Dedifferentiated amniotic fluid mesenchymal stem cell (primary cell): ENCODE data around the gene BRPF1.

Source experiments
- DNase-seq: peaks from one replicate; pipeline ENCODE4 v3.0.0-alpha.2; 2016; ENCODE audit errors: extremely low spot score

The BRPF1 gene

DNA sequence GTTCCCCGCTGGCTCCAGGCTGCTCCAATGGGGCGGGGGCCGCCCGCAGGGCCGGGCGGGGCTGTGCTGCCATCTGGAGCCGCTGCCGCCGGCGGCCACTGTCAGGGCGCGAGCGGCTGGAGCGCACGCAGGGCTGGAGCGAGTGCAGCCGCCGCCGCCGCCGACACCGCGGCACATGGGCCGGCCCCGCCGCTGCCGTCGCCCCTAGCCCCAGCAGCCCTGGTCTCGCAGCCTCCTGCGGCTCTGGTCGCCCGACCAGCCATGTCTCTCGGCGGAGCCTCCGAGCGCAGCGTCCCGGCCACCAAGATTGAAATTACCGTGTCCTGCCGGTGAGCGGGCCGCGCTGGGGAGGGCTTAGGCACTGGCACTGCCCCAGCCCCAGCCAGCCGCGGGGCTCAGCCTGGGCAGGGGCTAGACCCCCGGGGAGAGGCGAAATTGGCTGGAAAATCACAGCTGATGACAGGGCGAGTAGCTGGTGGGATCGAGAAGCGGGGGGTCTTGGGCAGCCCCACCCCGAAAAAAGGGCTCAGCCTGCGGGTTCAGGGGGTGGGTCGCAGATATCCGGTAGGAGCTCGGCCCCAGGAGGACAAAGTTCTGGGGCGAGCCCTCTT is 27.7 kb upstream of the BRPF1 start, which contains the start of gene CPNE9:
CPNE9 (plus strand) TSS at position 98 of the 611 bp plus-strand sequence; CDS start at position 262, 164 bp downstream.
- no peak for DNase-seq

GRCh38 chr3:9704347-9705322 is 26.9 kb upstream of the BRPF1 start:
- no peak for DNase-seq

DNA sequence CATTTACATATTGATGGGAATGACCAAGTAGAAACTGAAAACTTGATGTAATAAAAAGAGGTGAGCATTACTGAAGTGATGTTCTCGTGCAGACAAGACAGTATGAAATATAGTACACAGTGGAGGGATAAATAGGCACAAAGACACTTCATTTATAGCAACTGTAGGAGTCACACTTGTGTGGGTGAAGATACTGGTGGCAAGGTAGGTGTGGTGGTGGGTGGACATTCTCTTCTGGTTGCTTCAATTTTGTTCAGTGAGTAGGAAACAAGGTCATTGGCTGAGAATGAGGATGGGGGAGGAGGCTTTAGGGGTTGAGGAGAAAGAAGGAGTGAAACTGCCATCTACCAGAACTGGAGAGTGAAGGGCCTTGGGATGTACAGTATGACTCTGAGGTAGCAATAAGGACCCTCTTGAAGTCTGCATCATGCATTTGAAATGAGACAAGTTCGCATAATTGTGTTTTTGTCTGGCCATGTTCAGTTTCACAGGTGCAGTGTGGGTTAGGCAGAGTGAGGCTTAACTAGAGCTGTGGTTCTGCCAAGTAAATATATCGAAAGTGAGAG is 21.3 kb upstream of the BRPF1 start:
- no peak for DNase-seq

DNA sequence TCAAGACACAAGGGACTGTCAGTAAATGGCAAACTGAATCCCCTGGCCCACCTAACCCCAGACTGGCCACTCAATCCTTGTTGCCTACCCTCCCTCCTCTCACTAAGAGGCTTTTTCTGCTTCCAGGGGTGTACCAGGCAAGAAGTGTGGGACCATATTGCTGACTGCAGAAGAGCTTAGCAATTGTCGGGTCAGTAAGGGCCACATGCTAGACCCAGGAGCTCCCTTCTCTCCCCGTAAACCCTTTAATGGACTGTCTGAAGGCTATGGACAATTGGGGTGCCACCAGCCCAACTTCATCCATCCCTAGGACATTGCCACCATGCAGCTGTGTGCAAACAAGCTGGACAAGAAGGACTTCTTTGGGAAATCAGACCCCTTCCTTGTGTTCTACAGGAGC is 19.1 kb upstream of the BRPF1 start:
- DNase-seq = no peak

GRCh38 chr3:9713142-9713541 is 18.4 kb upstream of the BRPF1 start:
- DNase-seq = no peak

DNA sequence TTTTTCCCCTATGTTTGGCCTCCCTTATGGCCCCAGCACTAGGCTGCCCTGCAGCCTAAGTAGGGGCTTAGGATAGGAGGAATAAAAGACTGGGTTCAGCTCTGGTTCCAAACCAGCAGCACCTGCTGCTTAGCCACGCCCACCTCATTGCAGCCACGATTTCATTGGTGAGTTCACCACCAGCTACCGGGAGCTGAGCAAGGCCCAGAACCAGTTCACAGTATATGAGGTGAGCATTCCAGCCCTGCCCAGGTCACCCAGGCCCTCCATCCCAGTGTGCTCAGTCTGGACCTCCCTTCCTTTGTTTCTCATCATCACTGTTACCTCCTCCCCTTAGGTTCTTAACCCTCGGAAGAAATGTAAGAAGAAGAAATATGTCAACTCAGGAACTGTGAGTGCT is 16.4 kb upstream of the BRPF1 start:
- DNase-seq = no peak

DNA sequence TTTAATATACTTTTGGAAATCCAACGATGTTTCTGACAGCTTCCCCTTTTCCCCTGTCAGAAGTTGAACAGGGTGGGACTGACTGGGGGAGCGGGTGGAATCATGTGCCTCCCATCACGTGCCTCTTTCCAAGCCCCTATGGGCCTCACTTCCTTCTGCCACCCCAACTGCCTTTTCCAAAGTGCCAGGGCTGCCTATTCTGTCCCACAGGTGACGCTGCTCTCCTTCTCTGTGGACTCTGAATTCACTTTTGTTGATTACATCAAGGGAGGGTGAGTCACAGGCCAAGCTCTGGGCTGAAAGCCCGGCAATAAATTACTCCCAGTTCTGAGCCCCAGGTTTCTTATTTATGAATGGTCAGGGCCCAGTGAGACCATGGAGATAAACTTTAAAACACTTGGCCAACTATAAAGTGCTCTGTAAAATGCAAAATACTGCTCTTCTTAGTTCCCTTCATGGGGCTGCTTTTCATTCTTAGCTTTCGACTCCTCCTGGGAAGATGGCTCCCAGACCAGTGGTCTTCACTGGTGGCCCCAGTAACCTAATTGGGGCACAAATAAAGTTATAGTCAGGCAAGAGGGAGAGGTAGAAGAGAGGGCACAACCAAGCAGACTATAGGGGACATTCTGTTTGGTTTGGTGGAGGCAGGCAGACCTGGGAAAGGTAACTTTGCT is 15.6 kb upstream of the BRPF1 start:
- DNase-seq = peak; percentile 95

GRCh38 chr3:9716801-9717555 is 14.6 kb upstream of the BRPF1 start:
- no peak for DNase-seq

DNA sequence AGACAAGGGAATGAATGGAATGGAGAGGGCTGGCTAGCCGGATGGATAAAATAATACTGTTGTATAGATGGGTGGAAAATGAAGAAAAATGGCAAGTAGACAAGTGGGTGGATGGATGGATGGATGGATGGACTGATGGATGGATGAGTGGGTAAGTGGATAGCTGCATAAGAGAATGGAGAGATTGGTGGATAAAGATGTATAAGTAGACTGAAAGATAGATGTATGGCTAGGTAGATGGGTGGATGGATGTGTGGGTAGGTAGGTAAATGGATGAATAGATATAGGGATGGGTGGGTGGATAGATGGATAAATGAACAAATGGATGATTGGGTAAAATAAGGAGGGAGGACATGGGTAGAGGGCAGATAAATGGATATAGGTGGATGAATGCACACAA is 14.0 kb upstream of the BRPF1 start:
- no peak for DNase-seq

DNA sequence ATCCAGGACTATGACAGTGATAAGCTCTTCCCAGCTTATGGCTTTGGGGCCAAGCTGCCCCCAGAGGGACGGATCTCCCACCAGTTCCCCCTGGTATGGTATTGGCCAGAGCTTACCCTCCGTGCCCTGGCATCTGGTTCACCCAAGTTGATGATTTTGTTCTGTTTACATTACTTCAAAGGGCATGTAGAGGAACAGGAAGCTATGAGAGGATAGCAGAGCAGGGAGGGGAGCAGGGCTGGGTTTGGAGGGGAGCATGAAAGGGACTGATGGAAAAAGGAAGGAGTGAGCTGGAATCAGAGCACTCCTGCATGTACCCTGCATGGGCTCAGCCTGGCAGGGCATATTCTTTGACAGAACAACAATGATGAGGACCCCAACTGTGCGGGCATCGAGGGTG is 13.4 kb upstream of the BRPF1 start:
- no peak for DNase-seq

GRCh38 chr3:9721015-9721699 is 10.4 kb upstream of the BRPF1 start:
- no peak for DNase-seq

DNA sequence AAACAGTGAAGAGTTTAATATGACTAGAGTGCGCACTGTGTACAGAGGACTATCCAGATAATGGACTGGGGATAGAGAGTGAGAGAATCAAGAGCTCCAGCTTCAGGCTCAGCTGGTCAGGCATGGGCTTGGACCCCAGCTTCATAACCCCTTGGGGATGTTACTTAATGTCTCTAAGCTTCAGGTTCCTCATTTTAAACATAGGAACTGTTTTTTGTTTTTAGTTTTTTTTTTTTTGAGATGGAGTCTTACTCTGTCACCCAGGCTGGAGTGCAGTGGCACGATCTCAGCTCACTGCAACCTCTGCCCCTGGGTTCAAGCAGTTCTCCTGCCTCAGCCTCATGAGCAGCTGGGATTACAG is 9.9 kb upstream of the BRPF1 start:
- no peak for DNase-seq

DNA sequence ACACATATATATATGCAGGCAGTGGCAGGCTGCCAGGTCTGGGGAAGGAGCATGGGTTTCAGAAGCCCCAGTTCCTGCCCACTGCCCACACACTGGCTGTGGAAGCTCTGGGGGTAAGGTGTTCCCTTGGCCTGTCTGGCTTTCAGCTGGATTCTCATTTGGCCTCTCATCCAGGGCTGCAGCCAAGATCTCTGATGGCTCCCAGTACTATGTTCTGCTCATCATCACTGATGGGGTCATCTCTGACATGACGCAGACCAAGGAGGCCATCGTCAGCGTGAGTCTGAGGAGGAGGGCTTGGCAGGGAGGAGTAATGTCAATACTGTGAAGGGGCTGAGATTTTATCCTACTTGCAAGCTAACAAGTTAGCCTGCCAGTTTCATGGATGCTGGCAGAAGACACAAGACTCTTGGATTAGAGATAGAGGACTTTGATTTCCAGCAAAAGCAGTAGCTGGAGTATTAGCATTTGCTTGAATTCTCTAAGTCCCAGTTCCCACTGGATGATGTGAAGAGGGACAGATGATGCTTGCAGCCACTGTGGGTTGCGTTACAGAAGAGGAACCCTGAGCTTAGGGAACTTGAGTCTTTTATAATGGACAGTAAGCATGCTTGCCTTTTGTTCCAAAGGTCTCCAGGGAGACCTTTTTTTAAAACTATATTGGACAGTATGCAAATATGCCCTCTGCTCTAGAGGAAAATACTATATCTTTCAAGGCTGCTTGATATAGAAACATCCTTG is 5.6 kb upstream of the BRPF1 start:
- no peak for DNase-seq

GRCh38 chr3:9727041-9727595 is 4.4 kb upstream of the BRPF1 start:
- no peak for DNase-seq

GRCh38 chr3:9727743-9728142 is 3.8 kb upstream of the BRPF1 start:
- no peak for DNase-seq

DNA sequence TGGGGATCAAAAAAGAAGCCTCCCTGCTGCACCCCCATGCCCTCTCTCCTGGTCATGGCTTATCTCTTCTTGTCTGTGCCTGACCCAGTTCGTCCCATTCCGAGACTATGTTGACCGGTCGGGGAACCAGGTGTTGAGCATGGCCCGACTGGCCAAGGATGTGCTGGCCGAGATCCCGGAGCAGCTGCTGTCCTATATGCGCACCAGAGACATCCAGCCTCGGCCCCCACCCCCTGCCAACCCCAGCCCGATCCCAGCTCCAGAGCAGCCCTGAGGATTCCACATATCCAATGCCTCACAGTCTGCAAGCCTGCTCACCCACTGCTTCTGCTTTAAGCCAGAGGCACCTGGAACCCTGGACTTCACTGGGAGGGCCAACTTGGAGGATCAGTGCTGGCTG is 2.1 kb upstream of the BRPF1 start:
- no peak for DNase-seq

DNA sequence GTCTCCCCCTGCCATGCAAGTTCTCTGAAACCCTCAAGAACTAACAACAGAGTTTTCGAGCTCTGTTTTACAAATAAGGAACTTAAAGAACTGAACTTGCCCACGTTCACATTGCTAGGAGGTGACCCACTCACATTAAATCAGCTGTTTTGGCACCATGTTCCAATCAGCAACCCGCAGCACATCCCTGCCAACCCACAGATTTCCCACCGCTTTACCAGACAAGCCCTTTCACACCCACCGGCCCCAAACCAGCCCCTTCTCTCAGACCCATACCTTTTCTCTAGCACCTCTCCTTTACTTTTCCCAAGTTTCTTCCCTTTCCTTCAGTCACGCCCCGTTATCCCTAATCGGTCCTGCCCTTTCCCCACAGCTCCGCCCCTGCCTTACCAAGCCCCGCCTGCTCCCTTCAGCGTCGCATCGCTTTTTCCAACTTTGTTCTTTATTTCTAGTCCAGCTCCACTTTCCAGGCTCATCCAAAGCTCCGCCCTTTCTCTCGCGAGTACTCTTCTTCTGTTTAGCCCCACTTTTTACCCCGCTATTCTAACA is 804 bp upstream of the BRPF1 start:
- peak; percentile 41 for DNase-seq

DNA sequence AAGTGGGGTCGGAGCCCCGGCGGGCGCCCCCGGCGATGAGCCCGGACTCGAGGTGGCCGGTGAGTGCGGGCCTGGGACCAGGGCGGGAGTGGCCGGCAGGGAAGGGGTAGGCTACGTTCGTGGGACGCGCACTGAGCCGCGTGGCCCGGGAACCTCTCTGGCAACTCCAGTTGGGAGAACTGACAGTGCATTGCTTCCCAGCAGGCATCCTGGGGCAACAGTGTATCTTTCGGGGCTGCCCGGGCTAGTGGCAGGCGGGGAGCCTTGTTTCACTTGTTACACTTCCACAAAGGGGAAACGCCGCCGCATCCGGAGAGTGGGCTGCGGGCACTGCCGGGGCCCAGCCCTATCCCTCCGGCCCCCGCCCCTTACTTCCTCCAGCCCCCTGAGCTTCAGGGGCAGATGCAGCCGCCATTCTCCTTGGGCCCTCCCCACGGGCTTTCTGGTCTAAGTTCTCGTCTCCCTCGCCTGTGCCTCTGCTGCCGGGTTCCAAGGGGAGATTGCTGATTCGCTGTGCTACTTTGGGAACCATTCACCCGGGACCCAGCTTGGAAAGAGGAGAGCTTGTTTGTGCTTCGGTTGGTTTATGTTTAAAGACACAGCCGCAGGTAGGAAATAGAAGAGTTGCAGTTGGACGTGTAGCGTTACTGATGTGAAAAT is 675 bp downstream of the BRPF1 start:
- no peak for DNase-seq

DNA sequence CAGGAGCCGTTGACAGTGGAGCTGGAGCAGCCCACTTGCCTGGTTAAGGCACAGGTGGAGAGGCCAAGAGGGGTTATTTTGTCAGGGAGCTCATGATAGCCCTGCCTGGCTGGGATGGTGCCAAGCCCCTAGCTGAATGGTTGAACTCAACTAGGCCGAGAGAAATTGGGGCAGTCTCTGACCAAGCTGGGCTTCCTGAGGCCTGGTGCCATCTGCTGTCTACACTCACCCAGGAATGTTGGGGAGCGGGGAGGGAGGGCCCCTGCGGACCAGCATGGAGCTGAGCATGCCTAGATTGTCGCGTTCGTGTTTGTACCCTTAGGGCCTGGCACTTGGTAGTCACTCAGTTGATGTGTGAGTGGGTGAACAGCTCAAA is 1.2 kb downstream of the BRPF1 start:
- peak; percentile 22 for DNase-seq
